Endothelial cell of umbilical vein (primary cell): ENCODE results near the gene C16orf95. TPM values are rescaled to one million over a fixed set of nuclear protein-coding genes. Genes with fewer than 3 reads are reported as not detected.

Experiments used
- BruUV-seq: library from RNA; stranded (reverse); fragments of 400-500 nt; replicated peaks from 2 replicates; lab custom pipeline; 2021; lab: Mats Ljungman, UMichigan
- CTCF ChIA-PET: fragments of 300-600, 350-600 bp; sonication (Branson Sonifier 250); formaldehyde crosslinking; loops from one replicate; lab custom pipeline; 2021; ENCODE audit warnings: antibody characterized with exemption, inconsistent platforms; lab: Charles Lee
- POLR2A ChIA-PET: fragments of 300-600, 350-600 bp; sonication (Branson Sonifier 250); formaldehyde crosslinking; loops from one replicate; lab custom pipeline; 2021; ENCODE audit warnings: antibody characterized with exemption, inconsistent platforms; lab: Charles Lee
- DNase-seq: peaks from one replicate; pipeline ENCODE4 v3.0.0-alpha.2; 2011; ENCODE audit warnings: low read depth, low spot score
- FAIRE-seq: peaks from 2 replicates; lab custom pipeline; 2011; peaks lifted over from hg19 to GRCh38; lab: Jason Lieb, UNC
- H2AFZ ChIP-seq: 2 replicates; pipeline ENCODE4 v1.6.0; 2012; ENCODE audit warnings: low read depth, low read length, control low read depth, inconsistent platforms
- H3K27ac ChIP-seq: 2 replicates; pipeline ENCODE4 v1.5.1; 2011; ENCODE audit warnings: low read depth, mild to moderate bottlenecking, control low read depth, low read length, moderate library complexity; ENCODE audit not compliant: insufficient read depth
- H3K27me3 ChIP-seq, 2 experiments: 2 replicates each; pipeline versions ENCODE4 v1.6.0 to v1.6.1; 2011; ENCODE audit warnings: low read length in 2 of 2, mixed read lengths in 1 of 2; ENCODE audit not compliant: control insufficient read depth in 2 of 2, insufficient read depth in 2 of 2
- H3K36me3 ChIP-seq, 2 experiments: 2 replicates in 1 of 2; 3 replicates in 1 of 2; pipeline ENCODE4 v1.5.1; 2011; ENCODE audit warnings: low read length in 2 of 2, mild to moderate bottlenecking in 1 of 2, moderate library complexity in 1 of 2; ENCODE audit not compliant: control insufficient read depth in 2 of 2, insufficient read depth in 2 of 2; ENCODE audit errors: extremely low read depth in 1 of 2
- H3K4me1 ChIP-seq: 3 replicates; pipeline ENCODE4 v1.5.1; 2011; ENCODE audit warnings: mild to moderate bottlenecking, low read length; ENCODE audit not compliant: control insufficient read depth, insufficient read depth; ENCODE audit errors: extremely low read depth
- H3K4me2 ChIP-seq: 2 replicates; pipeline ENCODE4 v1.6.1; 2011; ENCODE audit warnings: low read length, control low read depth, mixed read lengths; ENCODE audit not compliant: insufficient read depth
- H3K4me3 ChIP-seq, 3 experiments: fragments of 200-600 bp in 1 of 3; sonication (generic), shearing (Covaris generic) in 1 of 3; replicated peaks in 1 of 3; 2 replicates each; pipeline ENCODE4 v1.5.1; 2011 to 2016; ENCODE audit warnings: control low read depth in 3 of 3, low read length in 3 of 3, mild to moderate bottlenecking in 2 of 3, inconsistent platforms in 1 of 3, low read depth in 1 of 3, moderate library complexity in 1 of 3; ENCODE audit not compliant: insufficient read depth in 1 of 3
- H3K79me2 ChIP-seq: 2 replicates; pipeline ENCODE4 v1.6.0; 2012; ENCODE audit warnings: low read length, inconsistent platforms; ENCODE audit not compliant: control insufficient read depth, insufficient read depth
- H3K9ac ChIP-seq: replicated peaks from 2 replicates; pipeline ENCODE3; 2011; ENCODE audit warnings: low read length, control low read depth; ENCODE audit not compliant: insufficient read depth; ENCODE audit errors: extremely low read depth
- H3K9me1 ChIP-seq: replicated peaks from 3 replicates; pipeline ENCODE4 v1.6.0; 2011; ENCODE audit warnings: mild to moderate bottlenecking, low read length; ENCODE audit not compliant: control insufficient read depth, insufficient read depth; ENCODE audit errors: extremely low read depth
- H3K9me3 ChIP-seq: replicated peaks from 2 replicates; pipeline ENCODE4 v1.5.1; 2012; ENCODE audit warnings: low read length, inconsistent platforms; ENCODE audit not compliant: control insufficient read depth, insufficient read depth
- H4K20me1 ChIP-seq: replicated peaks from 2 replicates; pipeline ENCODE3; 2011; ENCODE audit warnings: mild to moderate bottlenecking, low read length; ENCODE audit not compliant: control insufficient read depth, insufficient read depth; ENCODE audit errors: extremely low read depth
- CTCF ChIP-seq, 2 donors: IDR thresholded peaks; 1 replicate in 1 of 2; 2 replicates in 1 of 2; pipeline ENCODE4 v1.5.1; 2011; ENCODE audit warnings: low read length in 2 of 2, mild to moderate bottlenecking in 2 of 2, moderate library complexity in 2 of 2, control low read depth in 1 of 2, inconsistent platforms in 1 of 2, low read depth in 1 of 2; ENCODE audit not compliant: insufficient read depth in 1 of 2; ENCODE audit errors: extremely low read depth in 1 of 2
- EZH2 ChIP-seq: IDR thresholded peaks from 2 replicates; pipeline ENCODE4 v1.6.1; 2012; ENCODE audit warnings: borderline replicate concordance, low read depth, mild to moderate bottlenecking, moderate library complexity, low read length, inconsistent platforms; ENCODE audit not compliant: severe bottlenecking
- FOS ChIP-seq: IDR thresholded peaks from 2 replicates; pipeline ENCODE4 v1.6.1; 2011; ENCODE audit warnings: mild to moderate bottlenecking, low read length, moderate library complexity, borderline replicate concordance; ENCODE audit not compliant: insufficient read depth
- GATA2 ChIP-seq: IDR thresholded peaks from 2 replicates; pipeline ENCODE4 v1.7.0; 2011; ENCODE audit warnings: low read depth, mild to moderate bottlenecking, moderate library complexity, mixed read lengths, low read length; ENCODE audit not compliant: insufficient read length, insufficient read depth
- JUN ChIP-seq: IDR thresholded peaks from 2 replicates; pipeline ENCODE4 v1.6.1; 2011; ENCODE audit warnings: borderline replicate concordance, low read depth; ENCODE audit not compliant: insufficient read length, insufficient read depth
- MAX ChIP-seq: IDR thresholded peaks from 2 replicates; pipeline ENCODE4 v1.6.1; 2011; ENCODE audit not compliant: insufficient read depth, insufficient read length
- MYC ChIP-seq: IDR thresholded peaks from one replicate; pipeline ENCODE4 v1.6.1; 2011; ENCODE audit warnings: mild to moderate bottlenecking, low read depth, low read length
- POLR2A ChIP-seq: IDR thresholded peaks from 2 replicates; pipeline ENCODE4 v1.6.1; 2012; ENCODE audit warnings: low read depth, mild to moderate bottlenecking, control low read depth, low read length
- POLR2AphosphoS5 ChIP-seq: IDR thresholded peaks from 2 replicates; pipeline ENCODE4 v1.6.1; 2012; ENCODE audit warnings: low read depth, mild to moderate bottlenecking, control low read depth, low read length, moderate library complexity; ENCODE audit not compliant: insufficient read depth
- dilution Hi-C: fragments of 300-500 bp; cut with MboI; formaldehyde crosslinking; loops from one replicate; pipeline ENCODE4 v1.15.0; 2019; ENCODE audit warnings: low sequenced_read_pairs; ENCODE audit not compliant: extremely low pct_ligation_motif_present
- intact Hi-C: fragments of 100-400 bp; cut with micrococcal nuclease; formaldehyde crosslinking; loops from one replicate; pipeline ENCODE4 v1.10.0; 2022
- polyA plus RNA-seq, 4 experiments: library from polyadenylated mRNA; depleted of rRNA in 3 of 4; stranded (reverse) in 3 of 4; unstranded in 1 of 4; fragments of >200 nt; gene quantifications; 2 replicates each; pipeline versions ENCODE4 v1.2.1 to v1.2.3, GENCODE V29; 2011 to 2012; ENCODE audit warnings: missing spikeins in 1 of 4
- total RNA-seq: library from RNA; stranded (reverse); gene quantifications from 2 replicates; pipeline ENCODE4 v1.2.3, GENCODE V29; 2021

Gene C16orf95
- total and polyA plus RNA-seq, 2 donors (not counting 3 experiments of a cell fraction or from before 2014, with no cell fraction given): 4.0 to 6.6 TPM

- Histone ChIP-seq H3K27ac (no peak overlapping the region), H3K9ac (no peak overlapping the region), H3K79me2 (no peaks in the 10 kb centered on the region), H3K9me3 (no peaks in the 10 kb centered on the region), H3K9me1 (no peaks in the 10 kb centered on the region), H3K4me3 (no peak overlapping the region), H3K4me2 (no peak overlapping the region), H3K27me3 (no peaks in the 10 kb centered on the region), H3K4me1 (no peaks in the 10 kb centered on the region), H2AFZ (no peak overlapping the region), H3K36me3 (no peaks in the 10 kb centered on the region), H4K20me1 (no peaks in the 10 kb centered on the region)
- ChIA-PET CTCF (interaction anchor here (2.1 to 2.8 kb wide), 2 partner anchors 9 to 10 kb away, joined by 6 to 15 read pairs; no protein-coding TSS in a partner anchor), POLR2A (no interaction called here)
- dilution Hi-C loops: no loop called here
- intact Hi-C loops: no loop called here
- BruUV-seq: no TSS peak
- no peak for DNase-seq
- no peak for TF ChIP-seq FOS
- TF ChIP-seq POLR2A: no peak
- no peak for FAIRE-seq
These were observed 28.3 kb downstream of the C16orf95 start for GRCh38 chr16:87288753-87289362.

GRCh38 chr16:87286839-87287626 is 30.2 kb downstream of the C16orf95 start:
- Histone ChIP-seq H3K4me3 (no peak overlapping the region), H2AFZ (no peak overlapping the region), H3K4me1 (no peaks in the 10 kb centered on the region), H3K27me3 (no peaks in the 10 kb centered on the region), H4K20me1 (no peaks in the 10 kb centered on the region), H3K79me2 (no peaks in the 10 kb centered on the region), H3K9me1 (no peaks in the 10 kb centered on the region), H3K9me3 (no peaks in the 10 kb centered on the region), H3K9ac (no peak overlapping the region), H3K27ac (no peak overlapping the region), H3K36me3 (no peaks in the 10 kb centered on the region), H3K4me2 (no peak overlapping the region)
- ChIA-PET CTCF (interaction anchor here (1.4 to 2.8 kb wide), 3 partner anchors 8 to 11 kb away, joined by 3 to 15 read pairs (median 6); no protein-coding TSS in a partner anchor), POLR2A (no interaction called here)
- intact Hi-C loops: no loop called here
- FAIRE-seq (no peak), DNase-seq (no peak)
- BruUV-seq: no TSS peak
- TF ChIP-seq MAX (no peak), MYC (no peak), POLR2A (no peak), POLR2AphosphoS5 (no peak), EZH2 (no peak), FOS (no peak), JUN (no peak), GATA2 (no peak), CTCF (IDR thresholded peaks at IDR 0.05; ENCODE audit: extremely low read depth in 1 of 2, insufficient read depth in 1 of 2, low read depth in 1 of 2, low read length in 2 of 2) (no peak)
- dilution Hi-C loops: no loop called here
